Activated T-cell treated with anti-CD3 and anti-CD28 coated beads for 1 hour (primary cell): Measurements from ENCODE around the gene S100A5.
A peak's percentile ranks its signal among the peaks of the same experiment; 100 is the strongest.

Experiments
- DNase-seq: peaks from one replicate; pipeline ENCODE4 v3.0.0-alpha.2; 2020; ENCODE audit warnings: low read depth

Gene S100A5

DNA sequence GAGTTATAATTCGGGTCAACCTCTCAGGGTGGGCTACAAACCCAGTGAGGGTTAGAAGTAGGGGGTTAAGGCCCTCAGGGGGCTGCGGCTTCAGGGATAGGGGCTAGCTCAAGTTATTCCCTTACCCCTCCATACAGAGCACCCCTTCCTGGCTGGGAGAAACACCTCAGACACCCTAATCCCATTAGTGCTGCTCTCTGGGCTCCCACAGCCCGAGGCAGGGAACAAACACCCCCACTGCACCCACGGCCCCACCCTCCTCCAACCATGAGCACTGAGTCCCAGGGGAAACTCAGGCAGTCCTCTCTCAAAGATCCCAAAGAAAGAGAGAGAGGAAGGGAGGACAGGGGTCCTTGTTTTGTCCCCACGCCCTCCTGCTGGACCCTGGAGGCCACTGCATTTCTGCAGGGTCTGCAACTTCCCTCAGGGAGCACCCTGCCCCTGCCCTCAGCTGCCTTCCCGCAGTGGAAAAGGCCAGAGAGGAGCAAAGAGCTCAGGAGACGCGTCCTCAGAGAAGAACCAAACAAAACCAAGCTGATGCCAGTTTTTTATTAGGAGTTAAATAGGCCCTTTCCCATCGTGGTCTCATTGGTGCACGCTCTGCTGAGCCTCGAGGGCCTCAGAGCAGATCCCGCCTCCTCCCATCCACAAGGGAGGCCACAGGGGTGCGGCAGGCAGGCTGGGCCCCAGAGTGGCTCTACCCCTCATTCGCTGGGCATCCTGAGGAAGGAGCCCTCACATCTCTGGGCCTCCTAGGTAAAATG, 6.2 kb upstream of the S100A5 start:
- no peak for DNase-seq

DNA sequence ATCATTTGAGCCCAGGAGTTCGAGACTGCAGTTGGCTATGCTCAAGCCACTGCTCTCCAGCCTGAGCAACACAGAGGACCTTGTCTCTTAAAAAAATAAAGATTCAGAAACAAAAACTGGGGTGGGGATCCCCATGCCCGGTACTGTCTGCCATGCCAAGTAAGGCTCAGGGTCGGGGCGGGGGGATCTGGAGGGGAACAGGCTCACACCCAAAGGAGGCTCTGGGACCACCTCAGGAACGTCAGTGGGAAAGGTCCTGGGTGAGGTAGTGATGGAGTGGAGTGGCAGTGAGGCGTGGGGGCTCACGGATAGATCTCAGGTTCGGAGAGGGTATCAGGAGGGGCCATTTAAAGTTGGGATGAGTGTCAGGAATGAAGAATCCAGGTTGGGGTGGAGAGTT, 5.6 kb upstream of the S100A5 start:
- no peak for DNase-seq

GRCh38 chr1:153545067-153546055, 4.6 kb upstream of the S100A5 start, which contains the start of gene S100A4:
Gene S100A4 (minus strand): TSS chr1:153545806. CDS start chr1:153544794, 1,012 bp downstream.
- DNase-seq = peak; percentile 85

DNA sequence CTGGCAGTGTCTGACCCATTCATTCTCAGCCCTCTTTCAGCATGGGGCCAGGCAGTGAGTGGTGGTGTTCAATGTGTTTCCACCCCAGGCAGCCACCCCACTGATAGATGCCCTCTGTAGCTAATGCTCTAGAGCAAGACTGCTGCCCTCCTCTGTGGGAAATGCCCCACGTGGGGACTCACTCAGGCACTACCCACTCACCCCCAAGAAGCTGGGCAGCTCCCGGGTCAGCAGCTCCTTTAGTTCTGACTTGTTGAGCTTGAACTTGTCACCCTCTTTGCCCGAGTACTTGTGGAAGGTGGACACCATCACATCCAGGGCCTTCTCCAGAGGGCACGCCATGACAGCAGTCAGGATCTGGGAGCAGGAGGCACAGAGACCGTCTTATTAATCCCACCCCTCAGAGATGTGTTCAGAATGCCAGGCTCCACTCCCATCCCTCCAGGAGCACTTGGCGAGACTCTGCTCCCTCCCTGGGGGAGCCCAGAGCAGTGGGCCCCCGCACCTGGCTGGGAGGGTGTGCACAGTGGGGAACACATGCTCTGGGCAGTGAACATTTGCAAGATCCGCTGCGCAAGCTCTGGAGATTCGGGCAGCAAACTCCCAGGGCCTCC, 3.8 kb upstream of the S100A5 start:
- DNase-seq = no peak

GRCh38 chr1:153543736-153544135, 3.0 kb upstream of the S100A5 start:
- no peak for DNase-seq

DNA sequence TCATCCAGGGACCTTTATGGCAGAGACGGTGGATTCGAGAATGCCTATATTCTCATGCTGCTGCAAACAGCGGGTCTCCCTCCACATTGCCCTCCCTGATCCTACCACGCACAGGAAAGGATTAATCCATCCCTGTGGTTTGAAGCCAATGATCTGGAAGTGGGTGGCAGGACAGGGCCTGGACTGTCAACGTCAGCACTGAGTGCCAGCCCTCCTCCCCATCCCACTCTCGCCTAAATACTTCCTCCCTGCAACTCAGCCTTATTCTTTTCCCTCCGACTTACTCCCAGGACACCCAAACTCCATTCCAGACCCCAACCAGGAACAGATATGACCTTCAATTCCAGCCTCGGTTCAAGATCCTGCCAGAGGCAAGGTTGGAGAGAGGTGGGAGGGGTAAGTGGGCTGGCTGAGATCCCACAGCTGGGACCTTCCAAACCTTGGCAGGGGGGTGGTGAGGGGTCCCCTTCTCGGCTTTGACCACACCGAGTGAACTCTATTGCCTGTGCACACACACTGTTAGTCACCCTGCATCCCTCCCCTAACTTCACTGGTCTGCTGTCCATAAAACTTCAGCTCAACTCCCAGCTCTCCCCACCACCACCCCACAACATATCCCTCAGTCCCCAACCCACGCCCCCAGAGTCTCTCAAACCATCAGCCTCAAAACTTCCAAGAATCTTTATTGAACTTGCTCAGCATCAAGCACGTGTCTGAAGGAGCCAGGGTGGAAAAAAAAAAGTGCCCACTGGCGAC, 2.4 kb upstream of the S100A5 start:
- no peak for DNase-seq

DNA sequence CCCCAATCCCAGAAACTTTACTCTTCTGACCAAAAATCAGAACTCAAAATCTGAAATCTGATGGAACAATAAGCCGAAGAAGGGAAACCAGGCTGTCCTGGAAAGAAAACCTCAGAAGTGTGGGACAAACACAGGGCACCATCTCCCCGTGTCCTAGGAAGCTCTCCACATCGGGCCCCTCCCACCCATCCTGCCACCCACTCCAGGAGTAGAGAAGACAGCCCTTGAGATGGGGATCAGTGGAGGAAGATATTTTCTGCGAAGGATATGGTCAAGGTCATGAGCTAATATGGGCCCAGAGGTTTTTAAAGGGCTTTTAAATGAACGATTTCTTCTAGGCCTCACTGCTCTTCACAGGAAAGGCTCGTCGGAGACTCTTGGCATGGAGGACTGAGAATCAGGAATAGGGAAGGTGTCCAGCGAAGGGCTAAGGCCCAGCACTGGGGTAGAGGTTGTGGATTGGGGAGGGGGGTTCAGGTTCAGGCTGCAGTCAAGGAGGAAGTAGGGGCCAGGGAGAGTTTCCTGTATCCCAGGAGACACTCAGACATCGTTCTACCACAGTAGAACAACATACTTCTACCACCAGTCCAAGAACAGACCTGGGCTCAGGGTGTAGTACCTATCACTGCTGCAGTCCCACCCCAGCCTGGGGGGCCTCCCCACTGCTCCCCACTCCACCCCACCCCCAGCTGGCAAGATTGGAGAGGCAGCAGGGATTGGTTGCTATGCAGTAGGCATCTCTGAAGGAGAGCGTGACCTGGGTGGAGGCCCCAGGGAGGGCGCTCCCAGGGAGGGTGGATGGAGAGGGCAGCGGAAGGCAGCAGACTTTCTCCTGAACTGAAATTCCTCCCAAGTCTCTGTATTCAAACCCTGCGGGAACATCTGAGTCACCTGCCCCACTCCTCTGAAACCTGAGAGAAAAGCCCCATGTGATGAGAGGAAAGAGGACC, 1.2 kb upstream of the S100A5 start:
- DNase-seq = no peak

- DNase-seq = no peak
Measured at GRCh38 chr1:153539395-153540093, 1.2 kb downstream of the S100A5 start.

- no peak for DNase-seq
Measured at GRCh38 chr1:153538315-153538821, 2.4 kb downstream of the S100A5 start.

- no peak for DNase-seq
Measured at GRCh38 chr1:153537376-153537730, 3.4 kb downstream of the S100A5 start.

- no peak for DNase-seq
Measured at GRCh38 chr1:153536671-153537375, 3.9 kb downstream of the S100A5 start.

- DNase-seq = peak; percentile 75
Measured at GRCh38 chr1:153536012-153536670, 4.6 kb downstream of the S100A5 start.

GRCh38 chr1:153535242-153536011, 5.3 kb downstream of the S100A5 start, which contains the start of gene S100A6:
Gene S100A6 (minus strand): TSS chr1:153535991. CDS start chr1:153535339, 652 bp downstream.
- no peak for DNase-seq

- no peak for DNase-seq
Measured at GRCh38 chr1:153534925-153535241, 5.9 kb downstream of the S100A5 start.

DNA sequence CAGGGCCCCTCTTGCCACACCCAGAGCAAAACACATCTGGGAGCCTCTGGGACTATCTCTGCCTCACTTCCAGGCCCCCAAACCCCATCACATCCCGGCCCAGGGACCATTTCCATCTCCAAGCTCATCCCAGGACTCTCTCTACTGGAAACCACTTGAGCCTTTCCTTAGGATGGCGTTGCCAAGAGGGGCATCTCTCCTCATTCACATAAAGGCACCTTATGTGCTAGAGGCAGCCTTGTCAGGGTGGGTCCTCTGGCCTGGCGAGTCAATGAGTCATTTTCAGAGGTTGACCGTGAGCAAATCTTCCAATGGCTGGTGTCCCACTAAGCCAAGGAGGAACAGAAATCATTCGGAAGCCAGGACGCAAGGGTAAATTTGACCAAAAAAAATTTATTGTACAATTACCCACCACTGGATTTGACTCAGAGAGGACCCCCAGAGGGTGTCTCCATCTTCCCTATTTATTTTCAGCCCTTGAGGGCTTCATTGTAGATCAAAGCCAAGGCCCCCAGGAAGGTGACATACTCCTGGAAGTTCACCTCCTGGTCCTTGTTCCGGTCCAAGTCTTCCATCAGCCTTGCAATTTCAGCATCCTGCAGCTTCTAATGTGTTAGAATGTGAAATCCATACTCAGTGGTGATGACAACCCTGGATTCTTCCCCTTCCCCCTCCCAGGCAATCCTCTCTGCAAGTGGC, 6.4 kb downstream of the S100A5 start:
- DNase-seq = no peak

GRCh38 chr1:153533689-153534201, 7.0 kb downstream of the S100A5 start:
- DNase-seq = no peak
